Calu3 (cell line): ENCODE data around the gene ZBTB8A. TPM values are rescaled to one million over a fixed set of nuclear protein-coding genes. Genes with fewer than 3 reads are reported as not detected.
A peak's percentile ranks its signal among the peaks of the same experiment; 100 is the strongest.

Source experiments
- BruUV-seq: library from RNA; stranded (reverse); fragments of 400-500 nt; replicated peaks from 2 replicates; lab custom pipeline; 2021; lab: Mats Ljungman, UMichigan
- CTCF ChIA-PET: fragments of 300-600 bp; sonication (Branson Sonifier 250); formaldehyde crosslinking; loops from one replicate; lab custom pipeline; 2022; ENCODE audit warnings: antibody characterized with exemption; lab: Charles Lee
- DNase-seq: peaks from one replicate; pipeline ENCODE4 v3.0.0; 2022
- H3K27ac Mint-ChIP-seq: one replicate; pipeline ENCODE4 v1.8.0; 2022; ENCODE audit warnings: mixed read lengths; ENCODE audit not compliant: unreplicated experiment
- H3K27me3 Mint-ChIP-seq: one replicate; pipeline ENCODE4 v1.8.0; 2022; ENCODE audit warnings: mixed read lengths; ENCODE audit not compliant: unreplicated experiment
- H3K36me3 Mint-ChIP-seq: one replicate; pipeline ENCODE4 v1.8.0; 2022; ENCODE audit warnings: mild to moderate bottlenecking, moderate library complexity, mixed read lengths; ENCODE audit not compliant: insufficient read depth, unreplicated experiment
- H3K4me1 Mint-ChIP-seq: one replicate; pipeline ENCODE4 v1.8.0; 2022; ENCODE audit warnings: mild to moderate bottlenecking, low read depth, mixed read lengths; ENCODE audit not compliant: unreplicated experiment
- H3K4me3 Mint-ChIP-seq: one replicate; pipeline ENCODE4 v1.8.0; 2022; ENCODE audit warnings: mild to moderate bottlenecking, low read depth, moderate library complexity, mixed read lengths; ENCODE audit not compliant: unreplicated experiment
- H3K9me3 Mint-ChIP-seq: one replicate; pipeline ENCODE4 v1.8.0; 2022; ENCODE audit warnings: low read depth, mixed read lengths; ENCODE audit not compliant: unreplicated experiment
- CTCF ChIP-seq: fragments of 200-600 bp; IDR thresholded peaks from one replicate; pipeline ENCODE4 v1.8.0; 2022; ENCODE audit warnings: antibody characterized with exemption; ENCODE audit not compliant: unreplicated experiment
- intact Hi-C: fragments of 100-400 bp; cut with micrococcal nuclease; formaldehyde crosslinking; loops from one replicate; pipeline ENCODE4 v1.10.0; 2022; ENCODE audit not compliant: unreplicated experiment
- total RNA-seq: library from RNA; stranded (reverse); gene quantifications from 2 replicates; pipeline ENCODE4 v1.2.3, GENCODE V29; 2022

Gene ZBTB8A
- total RNA-seq, 1 experiment from 2014 or later, result 4.7 TPM

GRCh38 chr1:32509939-32510338 lies 29.3 kb upstream of the ZBTB8A start:
- Mint-ChIP-seq H3K4me1 (peaks cover 9% of the 10 kb centered on the region), H3K27me3 (peaks cover 7% of the 10 kb centered on the region), H3K36me3 (no peaks in the 10 kb centered on the region), H3K9me3 (no peaks in the 10 kb centered on the region), H3K4me3 (no peak overlapping the region), H3K27ac (no peak overlapping the region)
- CTCF ChIA-PET, result interaction anchor here (0.6 kb wide), 2 partner anchors 11 to 46 kb away, joined by 6 read pairs; no protein-coding TSS in a partner anchor
- no peak for DNase-seq
- TF ChIP-seq CTCF, result no peak
- intact Hi-C loops, result no loop called here
- no TSS peak for BruUV-seq

- TF ChIP-seq CTCF, result no peak
- intact Hi-C loops, result no loop called here
- H3K9me3 Mint-ChIP-seq, result no peaks in the 10 kb centered on the region
- H3K36me3 Mint-ChIP-seq, result peaks cover 7% of the 10 kb centered on the region
- H3K4me3 Mint-ChIP-seq, result no peak overlapping the region
- no peak overlapping the region for H3K27ac Mint-ChIP-seq
- no peaks in the 10 kb centered on the region for H3K27me3 Mint-ChIP-seq
- CTCF ChIA-PET, result no interaction called here
- DNase-seq, result no peak
- no peaks in the 10 kb centered on the region for H3K4me1 Mint-ChIP-seq
- no TSS peak for BruUV-seq
Measured at GRCh38 chr1:32516402-32516801, 22.8 kb upstream of the ZBTB8A start.

GRCh38 chr1:32518976-32519375 lies 20.3 kb upstream of the ZBTB8A start:
- Mint-ChIP-seq H3K36me3 (peaks cover 7% of the 10 kb centered on the region), H3K9me3 (no peaks in the 10 kb centered on the region), H3K27ac (no peak overlapping the region), H3K4me3 (no peak overlapping the region), H3K4me1 (no peaks in the 10 kb centered on the region), H3K27me3 (no peaks in the 10 kb centered on the region)
- no peak for DNase-seq
- no TSS peak for BruUV-seq
- TF ChIP-seq CTCF, result no peak
- intact Hi-C loops, result no loop called here
- CTCF ChIA-PET, result no interaction called here

- no peaks in the 10 kb centered on the region for H3K4me1 Mint-ChIP-seq
- no peak for DNase-seq
- H3K4me3 Mint-ChIP-seq, result peak overlapping the region; percentile 63
- no peaks in the 10 kb centered on the region for H3K27me3 Mint-ChIP-seq
- CTCF ChIA-PET, result interaction anchor here (0.6 to 1.8 kb wide), 11 partner anchors 11 to 827 kb away, joined by 3 to 9 read pairs (median 5); partner anchors contain the start of genes RBBP4 and ZBTB8OS
- peaks cover 7% of the 10 kb centered on the region for H3K36me3 Mint-ChIP-seq
- H3K27ac Mint-ChIP-seq, result no peak overlapping the region
- no peak for TF ChIP-seq CTCF
- intact Hi-C loops, result loop anchor here (10.0 kb wide), 1 partner anchor 94 kb away; no protein-coding TSS in a partner anchor
- H3K9me3 Mint-ChIP-seq, result no peaks in the 10 kb centered on the region
- BruUV-seq, result no TSS peak
Measured at GRCh38 chr1:32521165-32521564, 18.1 kb upstream of the ZBTB8A start.
